GM10266 (cell line): ENCODE results near the gene SGCA.

Experiments
- DNase-seq: peaks from one replicate; pipeline ENCODE4 v3.0.0; 2012; ENCODE audit errors: extremely low spot score
- TF ChIP-seq, protein P1 (sequence below): IDR thresholded peaks from 2 replicates; pipeline ENCODE4 v1.5.1; 2012; ENCODE audit warnings: mild to moderate bottlenecking, low read depth; ENCODE audit not compliant: control insufficient read depth, insufficient read depth; ENCODE audit errors: missing control alignments

The SGCA gene

DNA sequence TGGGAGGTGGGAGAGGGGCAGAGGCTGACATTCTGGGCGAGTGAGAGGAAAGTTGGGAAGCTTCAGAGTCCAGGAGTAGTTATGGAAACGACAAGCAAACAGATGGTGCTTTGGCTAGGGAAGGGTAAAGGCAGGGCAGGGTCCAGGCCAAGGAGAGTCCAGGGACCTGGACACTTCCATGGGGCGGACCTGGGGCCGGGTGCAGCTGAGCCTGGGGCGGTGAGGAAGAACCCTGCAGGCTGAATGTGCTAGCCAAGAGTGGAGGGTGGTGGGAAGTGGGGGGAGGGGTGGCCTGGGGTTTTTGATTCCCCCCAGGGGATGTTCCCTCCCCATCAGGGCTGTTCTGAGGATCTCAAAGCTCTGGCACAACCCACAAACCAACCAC is 18.0 kb upstream of the SGCA start:
- DNase-seq: no peak
- TF ChIP-seq, protein P1, sequence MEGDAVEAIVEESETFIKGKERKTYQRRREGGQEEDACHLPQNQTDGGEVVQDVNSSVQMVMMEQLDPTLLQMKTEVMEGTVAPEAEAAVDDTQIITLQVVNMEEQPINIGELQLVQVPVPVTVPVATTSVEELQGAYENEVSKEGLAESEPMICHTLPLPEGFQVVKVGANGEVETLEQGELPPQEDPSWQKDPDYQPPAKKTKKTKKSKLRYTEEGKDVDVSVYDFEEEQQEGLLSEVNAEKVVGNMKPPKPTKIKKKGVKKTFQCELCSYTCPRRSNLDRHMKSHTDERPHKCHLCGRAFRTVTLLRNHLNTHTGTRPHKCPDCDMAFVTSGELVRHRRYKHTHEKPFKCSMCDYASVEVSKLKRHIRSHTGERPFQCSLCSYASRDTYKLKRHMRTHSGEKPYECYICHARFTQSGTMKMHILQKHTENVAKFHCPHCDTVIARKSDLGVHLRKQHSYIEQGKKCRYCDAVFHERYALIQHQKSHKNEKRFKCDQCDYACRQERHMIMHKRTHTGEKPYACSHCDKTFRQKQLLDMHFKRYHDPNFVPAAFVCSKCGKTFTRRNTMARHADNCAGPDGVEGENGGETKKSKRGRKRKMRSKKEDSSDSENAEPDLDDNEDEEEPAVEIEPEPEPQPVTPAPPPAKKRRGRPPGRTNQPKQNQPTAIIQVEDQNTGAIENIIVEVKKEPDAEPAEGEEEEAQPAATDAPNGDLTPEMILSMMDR: no peak

- TF ChIP-seq, protein P1: no peak
- DNase-seq: peak; percentile 87
These were observed 17.3 kb upstream of the SGCA start for GRCh38 chr17:50148226-50149090.

- TF ChIP-seq, protein P1: no peak
- no peak for DNase-seq
These were observed 16.8 kb upstream of the SGCA start for GRCh38 chr17:50149091-50149416.

GRCh38 chr17:50149417-50150353 is 16.1 kb upstream of the SGCA start:
- peak; percentile 71 for DNase-seq

DNA sequence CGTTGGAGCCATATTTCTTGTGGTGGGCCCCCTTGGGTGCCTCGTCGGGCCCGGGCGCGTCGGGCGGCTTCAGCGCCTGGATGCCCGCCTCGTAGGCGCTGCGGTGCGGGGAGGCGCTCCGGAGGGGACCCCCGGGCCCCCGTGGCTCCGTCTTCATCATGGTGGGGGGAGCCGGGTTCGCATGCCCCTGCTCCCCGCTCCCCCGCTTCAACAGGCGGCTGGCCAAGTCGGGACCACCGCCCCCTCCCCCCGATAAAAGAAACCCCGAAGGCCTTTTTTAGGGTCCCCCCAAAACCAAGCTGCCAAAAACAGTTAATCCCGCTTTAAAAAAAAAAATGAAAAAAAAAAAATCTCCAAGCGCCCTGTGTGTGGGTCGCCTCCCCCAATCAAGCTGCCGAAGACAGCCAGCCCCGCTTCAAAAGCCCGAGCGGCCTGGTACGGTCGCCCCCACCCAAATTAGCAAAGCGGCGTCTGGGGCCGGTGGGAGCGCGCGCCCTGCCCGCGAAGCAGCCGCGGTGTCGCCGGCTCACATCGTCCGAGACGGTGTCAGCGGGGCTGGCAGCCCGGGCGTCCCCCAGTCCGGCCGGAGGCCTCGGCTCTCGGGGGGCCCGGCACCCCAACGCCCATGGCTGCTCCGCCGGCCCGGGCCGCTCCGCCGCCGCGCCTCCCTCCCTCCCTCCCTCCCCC is 15.3 kb upstream of the SGCA start, which contains the start of gene PPP1R9B:
Gene PPP1R9B, minus strand, starts transcription at position 324 of the 687 bp plus-strand sequence. Its CDS starts 164 bp downstream, at position 160.
- TF ChIP-seq, protein P1: no peak
- DNase-seq: no peak

More at GRCh38 chr17:50149417-50150353, 16.1 kb upstream of the SGCA start:
- TF ChIP-seq, protein P1: peak; percentile 3

- DNase-seq: peak; percentile 98
- TF ChIP-seq, protein P1: peak; percentile 44
These were observed 14.5 kb upstream of the SGCA start for GRCh38 chr17:50151041-50151936.
